Measurements from ENCODE around the gene GREB1.

GREB1 gene

DNA sequence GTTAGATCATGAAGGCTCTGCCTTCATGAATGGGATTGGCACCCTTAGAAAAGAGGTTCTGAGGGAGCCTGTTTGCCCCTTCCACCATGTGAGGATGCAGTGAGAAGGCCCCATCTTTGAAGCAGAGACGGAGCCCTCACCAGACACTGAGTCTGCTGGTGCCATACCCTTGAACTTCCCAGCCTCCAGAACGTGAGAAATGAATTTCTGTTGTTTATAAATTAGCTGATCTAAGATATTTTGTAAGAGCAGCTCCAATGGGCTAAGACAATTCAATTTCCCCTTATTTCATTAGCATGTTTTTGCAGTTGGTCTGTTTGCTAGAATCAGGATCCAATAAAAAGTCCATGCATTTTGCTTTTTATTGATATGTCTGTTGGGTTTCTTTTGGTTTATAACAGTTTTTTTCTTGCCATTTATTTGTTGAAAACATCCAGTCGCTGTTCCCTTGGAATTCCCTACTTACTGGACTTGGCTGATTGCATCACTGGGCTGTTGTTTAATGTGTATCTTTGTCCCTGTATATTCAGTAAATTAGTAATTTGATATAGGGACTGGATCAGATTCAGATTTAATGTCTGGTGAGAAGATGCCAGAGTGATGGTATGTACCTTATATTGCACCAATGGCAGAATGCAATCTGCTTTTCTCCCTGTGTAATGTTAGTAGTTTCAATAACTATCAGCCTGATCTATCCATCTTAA lies 24.0 kb upstream of the GREB1 start:
- DNase-seq, result no peak

DNA sequence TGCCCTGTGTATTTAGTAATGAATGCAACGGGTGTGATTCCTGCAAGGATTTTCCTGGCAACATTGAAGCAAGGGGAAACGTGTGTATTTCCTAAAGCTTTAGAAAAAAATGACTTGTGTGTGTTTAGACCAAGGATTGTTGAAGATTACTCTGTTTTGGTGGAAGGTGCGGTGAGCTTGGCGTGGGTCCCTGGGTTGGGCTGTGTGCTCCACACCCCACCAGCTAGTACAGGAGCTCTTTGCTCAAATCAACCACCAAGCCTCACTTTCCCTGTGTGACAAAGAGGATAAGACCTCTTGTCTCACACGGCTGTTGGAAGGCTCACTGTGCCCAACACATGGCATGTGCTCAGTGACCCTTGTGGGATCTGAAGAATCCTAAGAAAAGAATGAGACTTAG lies 21.4 kb upstream of the GREB1 start:
- no peak for DNase-seq

DNA sequence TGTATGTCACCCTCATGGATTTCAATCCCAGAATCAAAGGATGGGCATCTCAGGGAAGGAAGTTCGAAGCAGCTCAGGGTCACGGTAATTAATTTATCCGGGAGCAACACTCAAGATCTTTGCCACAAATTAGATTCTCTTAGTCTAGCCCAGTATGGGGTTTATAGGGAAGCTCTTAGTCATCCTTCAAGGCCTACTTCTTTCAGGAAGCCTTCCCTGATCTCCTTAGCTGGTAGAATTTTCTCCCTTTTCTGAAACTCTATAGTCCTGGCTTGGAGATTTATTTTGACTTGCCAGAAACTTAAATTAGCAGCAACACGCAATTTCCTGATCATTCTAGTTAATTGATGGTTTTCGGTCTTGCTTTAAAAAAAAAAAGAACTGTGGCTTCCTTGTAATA lies 20.5 kb upstream of the GREB1 start:
- no peak for DNase-seq

DNA sequence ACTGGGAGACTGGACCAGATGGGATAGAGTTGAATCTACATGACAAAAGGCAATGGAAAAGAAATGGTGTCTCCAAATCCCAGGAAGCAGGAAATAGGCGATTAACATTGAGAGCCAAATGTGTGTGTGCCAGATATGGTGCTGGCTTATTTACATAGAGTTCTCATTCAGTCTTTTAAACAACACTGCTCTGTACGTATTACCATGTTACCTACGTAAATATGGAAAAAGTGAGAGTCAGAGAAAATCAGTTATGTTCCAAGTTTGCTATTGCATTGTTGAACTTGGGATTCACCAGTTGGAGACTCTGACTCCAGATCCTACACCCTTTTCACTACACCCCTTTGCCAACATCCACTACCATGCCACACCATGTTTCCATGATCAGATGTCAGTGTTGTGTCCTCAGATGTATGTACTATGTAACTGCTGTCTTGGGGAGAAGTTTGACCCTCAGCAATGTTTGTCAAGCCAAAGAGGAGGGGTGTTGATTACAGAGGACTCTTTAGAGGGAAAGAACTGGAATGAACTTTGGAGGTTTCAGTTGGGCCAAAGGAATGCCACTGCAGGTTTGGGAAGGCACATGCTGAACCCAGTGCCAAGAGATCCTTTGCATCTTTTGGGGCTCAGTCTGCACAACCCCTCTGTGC lies 19.6 kb upstream of the GREB1 start:
- DNase-seq, result no peak

DNA sequence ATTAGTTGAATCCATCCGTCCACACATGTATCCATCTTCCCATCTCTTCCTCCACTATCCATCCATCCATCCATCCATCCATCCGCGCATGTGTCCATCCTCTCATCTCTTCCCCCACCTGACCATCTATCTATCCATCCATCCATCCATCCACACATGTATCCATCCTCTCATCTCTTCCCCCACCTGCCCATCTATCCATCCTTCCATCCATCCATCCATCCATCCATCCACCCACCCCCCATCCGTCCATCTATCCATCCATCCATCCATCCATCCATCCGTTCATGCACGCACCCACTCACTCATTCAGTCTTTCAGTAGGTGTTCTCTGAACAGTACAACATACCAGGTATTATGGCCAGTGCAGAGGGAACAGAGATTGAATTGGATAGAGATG lies 18.9 kb upstream of the GREB1 start:
- DNase-seq, result no peak

DNA sequence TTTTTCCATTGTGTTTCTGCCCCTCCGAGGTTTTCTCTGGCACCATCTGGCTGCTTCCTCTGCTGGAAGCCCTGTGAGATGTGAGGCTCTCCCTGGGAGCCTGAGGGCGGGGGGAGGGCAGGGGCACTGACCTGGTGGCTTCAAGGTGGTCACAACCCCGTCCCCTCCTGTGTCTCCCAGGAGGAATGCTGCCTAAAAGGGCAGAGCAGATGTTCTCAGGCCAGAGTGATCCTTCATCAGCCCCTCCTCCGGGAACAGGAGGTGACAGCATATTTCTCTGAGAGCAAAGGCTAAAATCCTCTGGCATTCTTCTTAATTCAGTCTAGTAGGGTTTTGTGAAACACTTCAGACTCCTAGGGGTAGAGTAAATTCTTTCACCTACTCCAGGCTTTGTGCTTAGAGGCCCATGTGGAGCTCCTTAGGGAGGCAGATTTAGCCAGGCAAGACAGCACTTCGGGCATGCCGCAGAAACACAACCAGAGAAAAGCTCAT lies 18.3 kb upstream of the GREB1 start:
- no peak for DNase-seq

DNA sequence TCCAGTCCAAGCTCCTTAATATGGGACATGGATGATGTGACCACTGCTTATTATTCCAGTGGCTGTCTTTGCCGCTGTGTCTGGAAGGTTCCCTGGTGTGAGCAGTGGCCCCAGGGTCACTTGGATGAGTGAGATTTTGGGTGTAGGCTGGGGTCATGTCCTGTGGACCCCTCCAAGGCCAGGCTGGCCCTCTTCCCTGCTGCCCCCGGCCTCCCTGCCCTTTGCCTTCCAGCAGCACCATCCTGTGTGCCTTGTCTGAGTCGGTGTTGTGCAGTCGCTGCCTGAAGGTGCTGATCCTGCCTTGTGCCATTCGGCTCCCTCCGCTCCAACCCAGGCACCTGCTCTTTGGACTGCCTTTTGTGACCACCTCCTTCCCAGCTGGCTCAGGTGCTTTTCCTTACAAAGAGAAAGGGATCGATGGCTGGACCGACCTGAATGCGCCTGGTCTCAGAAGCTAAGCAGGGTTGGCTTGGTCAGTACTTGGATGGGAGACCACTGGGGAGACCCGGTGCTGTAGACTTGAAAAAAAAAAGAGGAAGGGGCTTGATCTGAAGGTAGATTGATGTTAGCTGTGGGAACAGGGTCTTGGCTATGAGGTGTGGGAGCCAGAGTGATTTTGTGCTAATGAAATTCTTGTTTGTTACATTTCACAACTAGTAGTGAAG lies 16.7 kb upstream of the GREB1 start:
- DNase-seq, result no peak

DNA sequence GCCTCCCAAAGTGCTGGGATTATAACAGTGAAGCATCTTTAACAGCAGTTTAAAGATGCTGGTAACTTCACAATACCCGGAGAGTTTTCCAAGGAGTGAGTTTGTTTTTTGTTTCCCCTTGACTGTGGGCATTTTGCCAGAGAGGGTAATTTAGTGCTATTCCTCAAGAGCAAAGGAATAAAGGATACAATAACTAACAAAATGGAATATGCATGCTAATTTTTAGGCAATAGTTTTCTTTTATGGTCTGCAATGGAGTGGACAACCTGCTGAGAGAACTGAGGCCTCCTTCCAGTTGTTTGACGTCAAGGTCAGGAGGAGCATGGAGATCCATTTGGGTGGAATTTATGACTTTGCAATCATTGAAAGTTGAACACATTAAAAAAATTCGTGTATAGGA lies 15.9 kb upstream of the GREB1 start:
- DNase-seq, result no peak

DNA sequence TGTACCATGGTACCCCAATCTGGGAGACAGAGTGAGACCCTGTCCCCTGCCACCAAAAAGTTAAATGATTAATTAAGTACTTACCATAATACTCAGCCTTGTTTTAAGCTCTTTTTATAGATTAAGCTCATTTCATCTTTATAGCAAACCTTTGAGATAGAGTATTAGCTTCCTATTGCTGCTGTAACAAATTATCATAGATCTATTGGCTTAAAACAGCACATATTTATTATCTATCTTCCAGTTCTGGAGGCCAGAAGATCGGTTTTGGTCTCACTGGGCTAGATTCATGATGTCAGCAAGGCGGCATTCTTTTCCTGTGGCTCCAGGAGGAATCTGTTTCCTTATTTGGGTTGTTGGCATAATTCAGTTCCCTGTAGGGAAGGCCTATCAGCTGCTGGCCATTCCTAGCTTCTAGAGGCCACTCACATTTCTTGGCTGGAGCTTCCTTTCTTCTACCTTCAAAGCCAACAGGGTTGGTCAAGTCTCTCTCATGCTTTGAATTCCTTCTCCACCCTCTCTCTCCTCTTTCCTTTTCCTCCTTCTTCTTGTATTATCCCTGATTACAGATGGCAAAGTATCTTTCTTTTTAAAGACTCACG lies 13.7 kb upstream of the GREB1 start:
- DNase-seq, result no peak

DNA sequence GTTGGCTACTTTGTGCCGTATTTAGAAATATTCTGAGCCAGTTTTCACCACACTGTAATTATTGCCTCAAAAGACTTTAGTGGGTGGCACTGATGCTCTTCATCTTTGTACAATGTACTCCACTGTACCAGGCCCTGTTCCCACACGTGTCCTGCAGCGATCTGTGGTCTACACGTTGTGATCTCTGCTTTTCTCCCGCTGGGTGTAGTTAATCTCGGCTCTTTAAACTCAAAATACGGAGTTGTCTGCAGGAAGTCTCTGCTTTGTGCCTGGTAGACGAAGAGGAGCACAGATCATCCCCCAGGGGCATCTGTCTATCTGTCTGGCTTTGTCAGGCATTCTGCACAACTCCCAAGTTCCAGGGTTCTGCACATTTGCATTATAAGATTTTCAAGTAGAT lies 12.1 kb upstream of the GREB1 start:
- DNase-seq, result no peak

DNA sequence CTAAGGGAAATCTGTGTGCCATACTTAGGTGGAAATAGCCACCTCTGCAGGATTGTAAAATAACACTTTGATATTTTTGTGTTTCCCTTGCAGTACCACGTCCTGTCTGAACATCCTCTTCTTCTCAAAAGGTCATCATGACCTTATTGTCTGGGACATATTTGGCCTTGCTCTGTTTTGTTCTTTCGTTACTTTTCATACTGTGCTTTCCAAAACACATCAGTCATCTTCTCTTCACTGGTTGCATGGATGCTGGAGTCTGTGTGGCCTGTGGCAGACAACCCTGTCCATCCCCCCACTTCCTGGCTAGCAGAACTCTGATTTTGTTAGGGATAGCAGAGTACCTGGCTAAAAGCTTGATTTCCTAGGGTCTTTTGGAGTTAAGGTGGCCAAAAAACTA lies 9.4 kb upstream of the GREB1 start:
- DNase-seq, result no peak

DNA sequence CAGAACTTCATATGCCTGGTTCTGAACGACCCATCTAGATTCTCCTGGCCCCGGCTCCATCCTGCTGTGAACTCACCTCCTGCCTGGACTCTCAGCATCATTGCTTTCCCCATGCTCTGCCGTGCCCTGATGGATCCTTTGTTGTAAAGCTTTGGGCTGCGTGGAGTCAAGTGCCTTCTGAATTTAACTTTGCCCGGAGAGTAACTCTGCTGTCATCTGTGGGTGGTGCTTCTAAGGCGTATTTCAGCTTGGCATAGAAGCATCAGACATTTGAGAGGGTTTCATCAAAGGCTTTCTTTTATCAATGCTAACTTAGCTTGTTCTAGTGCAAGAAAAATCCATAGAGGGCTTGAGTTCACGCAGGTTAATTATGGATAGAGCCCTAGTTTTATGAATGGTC lies 8.1 kb upstream of the GREB1 start:
- DNase-seq, result no peak

DNA sequence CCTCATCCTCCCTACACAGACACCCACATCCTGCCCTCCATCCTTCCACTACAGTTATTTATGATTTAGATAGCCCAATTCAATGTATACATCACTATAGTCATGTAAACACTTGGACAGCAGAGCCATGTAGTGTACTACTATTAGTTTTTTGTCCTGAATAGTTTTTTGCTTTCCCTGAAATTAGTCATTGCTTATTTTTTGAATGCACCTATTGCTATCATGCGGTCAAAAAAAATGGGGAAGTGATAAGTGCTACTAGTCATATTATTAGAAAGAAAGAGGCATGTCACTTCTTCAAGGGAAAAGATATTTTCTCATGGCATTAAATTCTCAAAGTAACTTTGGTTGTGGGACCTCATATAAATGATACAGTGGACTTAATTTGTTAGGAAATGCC lies 6.8 kb upstream of the GREB1 start:
- no peak for DNase-seq

DNA sequence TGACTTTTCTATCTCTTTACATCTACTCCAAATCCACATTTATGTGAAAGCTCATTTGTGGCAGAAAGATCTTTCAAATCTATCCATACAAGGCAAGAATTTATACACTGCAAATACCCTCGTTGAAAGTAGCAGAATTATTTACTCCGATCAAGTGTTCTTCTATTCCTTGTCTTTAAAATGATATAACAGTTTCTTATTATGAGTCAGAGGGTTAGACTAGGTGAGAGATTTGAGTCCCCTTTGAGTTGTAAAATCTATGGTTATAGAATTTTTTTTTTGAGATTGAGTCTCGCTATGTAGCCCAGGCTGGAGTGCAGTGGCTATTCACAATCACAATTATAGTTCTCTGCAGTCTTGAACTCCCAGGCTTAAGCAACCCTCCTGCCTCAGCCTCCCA lies 5.6 kb upstream of the GREB1 start:
- DNase-seq, result no peak

DNA sequence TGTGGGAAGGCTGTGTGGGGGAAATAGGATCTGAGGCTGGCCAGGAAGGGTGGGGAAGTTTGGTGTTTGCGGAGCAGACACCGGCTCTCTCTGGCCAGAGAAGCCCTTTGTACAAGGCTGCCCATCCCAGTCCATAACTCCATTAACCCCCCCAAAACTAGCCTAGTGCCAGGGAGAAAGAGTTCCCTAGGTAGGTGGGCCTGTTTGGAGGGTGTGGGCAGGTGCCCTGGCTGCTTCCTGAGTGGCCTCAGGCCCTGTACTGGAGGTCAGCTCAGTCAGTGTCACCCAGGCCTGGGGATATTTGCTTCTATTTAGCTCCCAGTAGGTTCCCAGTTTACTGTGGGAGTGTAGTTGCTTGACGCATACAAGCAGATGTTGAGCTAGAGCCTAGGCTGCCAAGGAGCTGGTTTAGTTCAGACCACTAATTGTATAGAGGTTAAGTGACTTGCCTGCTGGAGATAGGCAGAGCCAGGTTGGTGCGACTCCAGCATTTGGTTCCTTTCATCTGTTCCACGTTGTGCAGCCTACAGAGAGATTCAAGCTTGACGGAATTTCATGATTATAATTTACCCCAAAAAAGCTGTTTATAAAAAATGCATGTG lies 2.9 kb upstream of the GREB1 start:
- DNase-seq, result no peak

DNA sequence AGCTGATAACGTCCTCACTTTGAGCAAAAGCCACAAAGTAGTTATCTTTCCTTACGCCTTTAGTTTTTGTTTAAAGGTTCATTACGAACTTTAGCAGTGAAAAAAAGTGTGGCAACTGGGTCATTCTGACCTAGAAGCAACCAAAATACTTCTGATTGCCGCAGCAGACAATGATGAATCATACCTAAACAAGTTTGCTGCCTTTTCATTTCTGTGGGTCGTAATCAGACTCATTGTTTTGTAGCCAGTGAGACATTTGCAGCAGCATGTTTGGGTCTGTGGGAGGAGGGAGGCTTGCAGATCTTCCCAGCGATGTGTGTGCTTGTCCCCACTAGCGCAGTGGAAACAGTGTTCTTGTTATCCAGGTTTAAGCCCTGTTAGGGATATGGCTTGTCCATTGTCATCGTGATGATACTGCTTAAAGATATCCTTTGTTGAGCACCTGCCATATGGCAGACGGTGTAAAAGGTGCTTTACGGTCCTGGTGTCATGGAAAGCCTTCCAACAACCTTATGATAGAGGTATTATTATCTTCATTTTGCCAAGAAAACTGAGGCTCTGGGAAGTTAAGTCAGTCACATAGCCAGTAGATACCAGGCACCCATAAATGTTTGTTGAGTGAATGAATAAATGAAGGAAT lies 1.3 kb upstream of the GREB1 start:
- no peak for DNase-seq

DNA sequence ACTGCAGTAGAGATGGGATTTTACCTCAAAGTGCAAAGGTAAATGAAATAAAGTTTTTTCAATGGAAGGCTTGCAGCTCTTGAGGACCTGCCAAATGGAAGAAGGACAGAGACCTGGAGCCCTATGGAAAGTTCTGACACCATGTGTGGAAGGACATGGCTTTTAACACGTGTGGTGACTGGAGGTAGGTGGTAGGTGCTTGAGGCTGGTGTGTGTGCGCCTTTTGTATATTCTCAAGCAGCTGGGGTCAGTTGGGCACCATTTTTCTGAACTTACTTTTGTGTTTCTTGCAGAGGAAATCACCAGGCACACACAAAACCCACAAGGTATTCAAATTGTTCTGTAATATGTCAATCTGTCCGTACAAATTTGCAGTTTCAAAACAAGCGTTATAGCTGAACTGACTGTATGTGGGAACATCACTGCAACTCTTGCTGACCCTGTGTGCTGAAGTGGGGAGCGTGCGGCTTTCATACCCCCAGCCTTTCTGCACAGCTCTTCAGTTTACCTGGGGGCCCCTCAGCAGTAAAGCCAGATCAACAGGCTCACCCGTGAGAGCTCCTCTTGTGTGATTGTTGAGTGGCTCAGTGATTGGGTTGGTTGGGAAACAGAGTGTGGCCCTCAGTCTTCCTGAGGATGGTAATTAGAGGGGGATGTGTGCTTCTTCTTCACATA lies 363 bp downstream of the GREB1 start:
- DNase-seq, result no peak

DNA sequence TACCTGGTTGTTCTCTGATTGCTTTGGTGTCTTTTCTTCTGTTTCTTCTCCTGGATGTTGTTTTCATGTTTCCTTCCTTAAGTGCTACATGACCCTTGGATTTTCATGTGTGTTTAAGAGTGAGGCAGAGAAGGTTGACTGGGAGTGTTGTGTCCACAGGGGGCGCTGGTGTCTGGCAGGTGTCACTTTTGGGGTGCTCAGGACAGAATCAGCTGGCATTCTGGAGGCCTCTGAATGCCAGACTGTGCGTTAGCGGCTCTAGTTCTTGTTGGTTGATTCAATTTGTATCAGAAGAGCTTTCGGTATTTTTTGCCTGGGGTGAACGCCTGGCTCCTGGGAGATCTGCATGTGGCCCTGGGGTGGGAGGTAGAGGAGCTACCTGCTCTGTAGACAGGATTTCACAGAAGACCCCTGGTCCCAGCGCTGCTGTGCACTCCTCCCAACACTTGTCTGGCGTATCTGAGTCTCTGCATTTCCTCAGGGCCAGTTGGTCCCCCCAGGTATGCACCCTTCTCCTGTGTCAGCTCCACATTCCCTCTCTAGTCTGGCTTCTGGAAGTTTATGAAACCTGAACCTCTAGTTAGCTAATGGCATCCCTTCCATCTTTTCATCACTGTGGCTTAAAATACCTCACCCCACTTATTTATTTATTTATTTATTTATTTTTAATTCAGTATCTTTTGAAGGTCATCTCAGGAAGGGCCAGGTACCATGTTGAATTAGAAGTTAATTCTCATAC lies 1.1 kb downstream of the GREB1 start:
- no peak for DNase-seq

DNA sequence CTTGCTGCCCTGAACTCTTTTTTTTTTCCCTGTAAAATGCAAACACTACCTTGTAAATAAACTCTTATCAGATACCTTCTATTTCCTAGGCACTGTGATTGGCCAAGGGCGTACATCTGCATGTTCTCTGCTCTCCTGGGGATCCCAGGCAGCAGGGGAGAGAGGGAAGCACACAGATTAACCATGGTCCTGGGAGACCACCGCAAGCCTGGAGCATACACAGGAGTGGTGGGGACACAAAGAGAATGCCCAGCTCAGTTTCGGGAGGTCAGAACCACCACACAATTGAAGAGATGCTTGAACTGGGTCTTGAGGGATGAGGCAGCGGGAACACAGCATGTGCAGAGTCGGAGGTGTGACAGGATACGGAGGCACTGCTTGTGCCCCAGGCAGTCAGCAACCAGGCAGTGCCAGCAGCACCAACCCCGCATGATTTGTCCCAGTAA lies 2.1 kb downstream of the GREB1 start:
- DNase-seq, result no peak

DNA sequence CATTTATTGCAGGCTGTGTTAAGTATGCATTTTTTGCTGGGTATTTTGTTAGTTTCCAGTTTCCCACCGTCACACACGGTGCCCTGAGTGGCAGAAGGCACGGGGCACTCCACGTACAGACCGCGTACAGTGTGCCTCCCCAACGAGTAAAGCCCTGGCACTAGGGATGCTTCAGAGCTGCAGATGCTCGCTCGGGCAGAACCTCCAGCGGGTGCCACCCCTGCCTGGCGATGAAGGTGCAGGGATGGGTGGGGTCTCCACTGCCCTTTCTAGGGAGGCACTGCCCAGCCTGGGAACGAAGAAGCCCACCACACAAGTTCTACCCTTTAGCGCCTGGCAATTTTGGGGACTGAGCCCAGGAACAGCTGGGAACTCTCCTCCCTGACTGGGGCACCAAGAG lies 4.1 kb downstream of the GREB1 start:
- DNase-seq, result no peak

DNA sequence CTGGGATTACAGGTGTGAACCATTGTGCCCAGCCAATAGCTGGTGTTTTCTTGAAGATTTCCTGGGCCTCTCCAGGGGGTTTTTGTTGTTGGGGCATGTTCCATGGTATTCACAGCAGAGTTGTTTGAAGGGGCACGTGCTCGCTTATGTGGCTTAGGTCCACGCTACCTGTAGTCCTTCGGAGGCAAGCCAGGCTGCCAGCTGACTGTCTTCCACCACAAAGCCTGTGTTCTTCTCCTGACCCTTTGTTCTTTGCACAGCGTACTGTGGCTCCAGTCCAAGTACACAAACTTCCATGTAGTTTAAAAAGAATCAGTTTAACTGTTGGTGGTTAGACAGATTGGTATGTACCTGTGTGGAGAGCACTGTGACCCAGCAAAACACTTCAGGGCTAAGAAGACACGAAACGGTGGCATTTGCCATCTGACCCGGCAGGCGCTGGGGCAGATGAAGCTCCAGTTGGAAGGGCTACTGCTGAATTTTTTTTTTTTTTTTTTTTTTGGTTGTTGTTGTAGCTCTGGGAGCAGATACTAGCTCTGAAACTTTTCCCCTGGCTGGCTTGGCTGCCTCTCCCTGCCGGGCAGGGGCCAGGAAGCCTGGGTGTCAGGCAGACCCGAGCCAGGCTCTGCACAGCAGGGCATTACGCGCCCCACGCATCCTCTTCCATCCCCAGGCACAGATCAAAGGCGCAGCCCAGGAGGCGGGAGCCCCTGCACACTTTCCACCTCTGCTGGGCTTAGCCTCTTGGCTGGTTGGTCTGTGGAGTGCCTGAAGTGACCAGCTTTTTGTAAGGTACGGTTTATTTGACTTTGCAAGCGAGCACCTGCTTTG lies 5.7 kb downstream of the GREB1 start:
- DNase-seq, result peak; percentile 24

All from NCI-H1694 (cell line).